HepG2 (cell line): ENCODE results near the gene SYMPK. TPM values are rescaled to one million over a fixed set of nuclear protein-coding genes. Genes with fewer than 3 reads are reported as not detected.

Source experiments
- DNMT1 ChIP-seq: sonication (generic); formaldehyde crosslinking; IDR thresholded peaks from 2 replicates; pipeline ENCODE4 v1.5.1; 2020; ENCODE audit warnings: mild to moderate bottlenecking, missing genetic modification reagents
- FOXA3 ChIP-seq: IDR thresholded peaks from 2 replicates; pipeline ENCODE4 v1.6.1; 2016; ENCODE audit warnings: missing genetic modification reagents, missing compliant biosample characterization
- FOXK1 ChIP-seq: sonication (generic); formaldehyde crosslinking; IDR thresholded peaks from 2 replicates; pipeline ENCODE4 v1.4.0; 2020; ENCODE audit warnings: low read depth, missing genetic modification reagents, borderline replicate concordance
- FOXK2 ChIP-seq: fragments of 450-650 bp; IDR thresholded peaks from 2 replicates; pipeline ENCODE4 v1.6.1; 2016
- FOXP4 ChIP-seq: sonication (generic); formaldehyde crosslinking; IDR thresholded peaks from 2 replicates; pipeline ENCODE4 v1.4.0; 2020; ENCODE audit warnings: missing genetic modification reagents
- HBP1 ChIP-seq: IDR thresholded peaks from 2 replicates; pipeline ENCODE4 v1.6.1; 2016; ENCODE audit warnings: low read depth, control low read depth
- MBD4 ChIP-seq: IDR thresholded peaks from 2 replicates; pipeline ENCODE4 v1.6.1; 2012; ENCODE audit warnings: low read length, inconsistent platforms, borderline replicate concordance
- MTF2 ChIP-seq: sonication (generic); formaldehyde crosslinking; IDR thresholded peaks from 2 replicates; pipeline ENCODE4 v1.5.0; 2020; ENCODE audit warnings: missing genetic modification reagents, borderline replicate concordance
- NFKBIZ ChIP-seq: IDR thresholded peaks from 2 replicates; pipeline ENCODE4 v1.6.1; 2018; ENCODE audit warnings: missing genetic modification reagents, missing compliant biosample characterization
- PHF5A ChIP-seq: IDR thresholded peaks from one replicate; pipeline ENCODE4 v1.6.1; 2018; ENCODE audit warnings: low read depth, missing genetic modification reagents; ENCODE audit not compliant: unreplicated experiment
- PTBP1 ChIP-seq: fragments of 200-400 bp; formaldehyde crosslinking; IDR thresholded peaks from 2 replicates; pipeline ENCODE4 v1.6.1; 2018; ENCODE audit warnings: low read length, low read depth; ENCODE audit not compliant: poor library complexity, severe bottlenecking
- RBAK ChIP-seq: sonication (generic); formaldehyde crosslinking; IDR thresholded peaks from 2 replicates; pipeline ENCODE4 v1.5.1; 2020; ENCODE audit warnings: mild to moderate bottlenecking, missing genetic modification reagents
- RBM39 ChIP-seq: fragments of 200-400 bp; formaldehyde crosslinking; IDR thresholded peaks from one replicate; pipeline ENCODE4 v1.6.1; 2018; ENCODE audit warnings: antibody characterized with exemption, mild to moderate bottlenecking, low read depth, low read length; ENCODE audit not compliant: poor library complexity, severe bottlenecking
- SIN3A ChIP-seq: IDR thresholded peaks from 2 replicates; pipeline ENCODE4 v1.6.1; 2011; ENCODE audit warnings: low read depth, mild to moderate bottlenecking, control low read depth, low read length, borderline replicate concordance
- SKI ChIP-seq: fragments of 450-650 bp; IDR thresholded peaks from one replicate; pipeline ENCODE4 v1.6.1; 2018; ENCODE audit warnings: mild to moderate bottlenecking; ENCODE audit not compliant: partially characterized antibody
- TBL1XR1 ChIP-seq: fragments of 150-350 bp; IDR thresholded peaks from 2 replicates; pipeline ENCODE4 v1.6.1; 2014; ENCODE audit warnings: borderline replicate concordance, low read length; ENCODE audit not compliant: partially characterized antibody
- THAP8 ChIP-seq: sonication (generic); formaldehyde crosslinking; IDR thresholded peaks from 2 replicates; pipeline ENCODE4 v1.5.1; 2020; ENCODE audit warnings: missing genetic modification reagents, mild to moderate bottlenecking, borderline replicate concordance
- ZHX1 ChIP-seq: sonication (generic); formaldehyde crosslinking; IDR thresholded peaks from 2 replicates; pipeline ENCODE4 v1.8.1; 2022; ENCODE audit warnings: low read depth, mild to moderate bottlenecking, missing genetic modification reagents
- ZNF281 ChIP-seq: sonication (generic); formaldehyde crosslinking; IDR thresholded peaks from 2 replicates; pipeline ENCODE4 v1.4.0; 2020; ENCODE audit warnings: missing genetic modification reagents, borderline replicate concordance
- ZNF749 ChIP-seq: sonication (generic); formaldehyde crosslinking; IDR thresholded peaks from 2 replicates; pipeline ENCODE4 v1.8.0; 2022; ENCODE audit warnings: mild to moderate bottlenecking, missing genetic modification reagents, moderate library complexity, borderline replicate concordance
- ZSCAN29 ChIP-seq: sonication (generic); formaldehyde crosslinking; conservative IDR thresholded peaks from 2 replicates; pipeline ENCODE4 v1.4.0; 2020; ENCODE audit warnings: mild to moderate bottlenecking, missing genetic modification reagents
- polyA plus RNA-seq, 8 experiments: library from polyadenylated mRNA; depleted of rRNA in 3 of 8; stranded (reverse) in 7 of 8; unstranded in 1 of 8; fragments of >200 nt; fragmentation: Illumina TruSeq in 4 of 8; extraction: Trizol in 4 of 8; gene quantifications; 2 replicates each; pipeline versions ENCODE4 v1.2.1 to v1.2.3, GENCODE V29; 2011 to 2016; ENCODE audit warnings: low read depth in 4 of 8, missing spikeins in 1 of 8, mixed read lengths in 1 of 8; ENCODE audit not compliant: insufficient read depth in 1 of 8
- total RNA-seq, 5 experiments: library from RNA; depleted of rRNA; stranded (reverse); fragments of >200 nt; fragmentation: Illumina TruSeq; extraction: Trizol; gene quantifications; 2 replicates each; pipeline ENCODE4 v1.2.3, GENCODE V29; 2016; ENCODE audit warnings: low read depth in 1 of 5

Gene SYMPK
- total and polyA plus RNA-seq, 2 of the 13 experiments (the other 11 are each of a cell fraction or from before 2014, with no cell fraction given) = 21.9 to 55.7 TPM

GRCh38 chr19:45767410-45767880 lies 95.5 kb downstream of the SYMPK start (continued):
- no peak for TF ChIP-seq ZHX1
- TF ChIP-seq TBL1XR1 = no peak
- peak; percentile 26; the same call in 1 of the 2 replicates for TF ChIP-seq FOXK2
- TF ChIP-seq FOXP4 (CRISPR knock-in tag) = no peak
- TF ChIP-seq THAP8 = no peak
- no peak for TF ChIP-seq MTF2 (CRISPR knock-in tag)
- TF ChIP-seq NFKBIZ (CRISPR knock-in tag) = no peak
- TF ChIP-seq PHF5A (CRISPR knock-in tag) = no peak
- no peak for TF ChIP-seq DNMT1
- no peak for TF ChIP-seq ZSCAN29 (CRISPR knock-in tag)
- no peak for TF ChIP-seq FOXA3 (CRISPR knock-in tag)
- TF ChIP-seq ZNF749 (CRISPR knock-in tag) = no peak
- TF ChIP-seq ZNF281 = peak; percentile 36; the same call in 1 of the 2 replicates
- no peak for TF ChIP-seq PTBP1
- TF ChIP-seq RBAK (CRISPR knock-in tag) = no peak
- TF ChIP-seq SKI = no peak
- TF ChIP-seq RBM39 = peak; percentile 82
- TF ChIP-seq MBD4 = no peak
- no peak for TF ChIP-seq HBP1
- TF ChIP-seq FOXK1 (CRISPR knock-in tag) = peak; percentile 56; the same call in 1 of the 2 replicates
- TF ChIP-seq SIN3A = peak; percentile 35; the same call in 1 of the 2 replicates
